ENCODE data around the gene PTPN21. TPM values are rescaled to one million over a fixed set of nuclear protein-coding genes. Genes with fewer than 3 reads are reported as not detected.

PTPN21 gene
- total and polyA plus RNA-seq, 2 donors (not counting 3 experiments of a cell fraction or from before 2014, with no cell fraction given), result 9.2 to 16.1 TPM

DNA sequence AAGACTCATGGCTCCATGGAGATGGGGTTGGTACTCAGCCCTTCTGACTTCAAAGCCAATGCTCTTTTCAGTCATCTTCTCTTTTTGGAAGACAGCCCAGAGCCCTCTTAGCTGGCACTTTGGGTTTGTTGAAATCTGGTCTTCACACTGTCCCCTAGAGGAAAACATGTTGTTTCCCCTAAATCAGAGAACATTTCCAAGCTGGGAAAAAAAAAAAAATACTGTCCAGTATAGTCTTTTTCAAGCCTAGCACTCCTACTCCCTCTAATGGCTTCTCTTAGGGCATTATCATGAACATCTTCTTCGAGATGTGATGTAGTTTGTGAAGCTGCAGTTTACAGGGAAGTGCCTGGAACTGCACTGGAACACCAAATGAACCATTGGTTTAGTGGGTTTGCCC, 5.0 kb upstream of the PTPN21 start:
- H3K9ac ChIP-seq (replicated peaks; ENCODE audit: extremely low read depth, insufficient read depth, low read length), result no peak overlapping the region
- no peak overlapping the region for H2AFZ ChIP-seq (ENCODE audit: low read depth, low read length)
- no TSS peak for BruUV-seq (replicated peaks)
- H3K79me2 ChIP-seq (ENCODE audit: control insufficient read depth, insufficient read depth, low read length), result peaks cover 15% of the 10 kb centered on the region
- intact Hi-C loops (cut with micrococcal nuclease), result loop anchor here (1.0 to 10.0 kb wide), 8 partner anchors 52 to 613 kb away; partner anchors contain the start of genes EML5 and GALC
- H3K4me1 ChIP-seq (ENCODE audit: control insufficient read depth, extremely low read depth, insufficient read depth, low read length), result peaks cover 25% of the 10 kb centered on the region
- ChIA-PET CTCF (interaction anchor here (0.7 to 2.0 kb wide), 8 partner anchors 28 to 614 kb away, joined by 3 to 30 read pairs (median 4); no protein-coding TSS in a partner anchor), POLR2A (no interaction called here)
- TF ChIP-seq POLR2AphosphoS5 (IDR thresholded peaks at IDR 0.05; ENCODE audit: insufficient read depth, low read depth, low read length), result no peak
- no peak for TF ChIP-seq MYC (IDR thresholded peaks at IDR 0.05; ENCODE audit: low read depth, low read length)
- no peak for TF ChIP-seq MAX (IDR thresholded peaks at IDR 0.05; ENCODE audit: insufficient read depth, insufficient read length)
- TF ChIP-seq, protein P1, sequence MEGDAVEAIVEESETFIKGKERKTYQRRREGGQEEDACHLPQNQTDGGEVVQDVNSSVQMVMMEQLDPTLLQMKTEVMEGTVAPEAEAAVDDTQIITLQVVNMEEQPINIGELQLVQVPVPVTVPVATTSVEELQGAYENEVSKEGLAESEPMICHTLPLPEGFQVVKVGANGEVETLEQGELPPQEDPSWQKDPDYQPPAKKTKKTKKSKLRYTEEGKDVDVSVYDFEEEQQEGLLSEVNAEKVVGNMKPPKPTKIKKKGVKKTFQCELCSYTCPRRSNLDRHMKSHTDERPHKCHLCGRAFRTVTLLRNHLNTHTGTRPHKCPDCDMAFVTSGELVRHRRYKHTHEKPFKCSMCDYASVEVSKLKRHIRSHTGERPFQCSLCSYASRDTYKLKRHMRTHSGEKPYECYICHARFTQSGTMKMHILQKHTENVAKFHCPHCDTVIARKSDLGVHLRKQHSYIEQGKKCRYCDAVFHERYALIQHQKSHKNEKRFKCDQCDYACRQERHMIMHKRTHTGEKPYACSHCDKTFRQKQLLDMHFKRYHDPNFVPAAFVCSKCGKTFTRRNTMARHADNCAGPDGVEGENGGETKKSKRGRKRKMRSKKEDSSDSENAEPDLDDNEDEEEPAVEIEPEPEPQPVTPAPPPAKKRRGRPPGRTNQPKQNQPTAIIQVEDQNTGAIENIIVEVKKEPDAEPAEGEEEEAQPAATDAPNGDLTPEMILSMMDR (IDR thresholded peaks at IDR 0.05; ENCODE audit: extremely low read depth in 1 of 2, insufficient read depth in 1 of 2, low read depth in 1 of 2, low read length in 2 of 2), result peak in 1 of 2 donors; percentile 12
- no peaks in the 10 kb centered on the region for H3K9me1 ChIP-seq (replicated peaks; ENCODE audit: control insufficient read depth, extremely low read depth, insufficient read depth, low read length)
- dilution Hi-C loops (cut with MboI; ENCODE audit: extremely low pct_ligation_motif_present, low sequenced_read_pairs), result no loop called here
- DNase-seq (ENCODE audit: low read depth, low spot score) (no peak), FAIRE-seq (no peak)
- H3K4me2 ChIP-seq (ENCODE audit: insufficient read depth, low read length), result no peak overlapping the region
- peaks cover 0 to 2% of the 10 kb centered on the region in 2 experiments for H3K36me3 ChIP-seq (ENCODE audit: control insufficient read depth in 2 of 2, extremely low read depth in 1 of 2, insufficient read depth in 2 of 2, low read length in 2 of 2)
- H4K20me1 ChIP-seq (replicated peaks; ENCODE audit: control insufficient read depth, extremely low read depth, insufficient read depth, low read length), result peaks cover 3% of the 10 kb centered on the region
- H3K4me3 ChIP-seq (replicated peaks in 1 of 3; ENCODE audit: insufficient read depth in 1 of 3, low read depth in 1 of 3, low read length in 3 of 3), result no peak overlapping the region
- H3K9me3 ChIP-seq (replicated peaks; ENCODE audit: control insufficient read depth, insufficient read depth, low read length), result no peaks in the 10 kb centered on the region
- no peak overlapping the region for H3K27ac ChIP-seq (ENCODE audit: insufficient read depth, low read depth, low read length)
- H3K27me3 ChIP-seq (ENCODE audit: control insufficient read depth in 2 of 2, insufficient read depth in 2 of 2, low read length in 2 of 2), result no peaks in the 10 kb centered on the region

GRCh38 chr14:88556581-88556980, 1.8 kb upstream of the PTPN21 start:
- peaks cover 30% of the 10 kb centered on the region for H3K4me1 ChIP-seq (ENCODE audit: control insufficient read depth, extremely low read depth, insufficient read depth, low read length)
- no peak overlapping the region for H3K9ac ChIP-seq (replicated peaks; ENCODE audit: extremely low read depth, insufficient read depth, low read length)
- intact Hi-C loops (cut with micrococcal nuclease), result loop anchor here (5.0 to 10.0 kb wide), 3 partner anchors 238 to 468 kb away; partner anchors contain the start of gene EML5
- BruUV-seq (replicated peaks), result no TSS peak
- FAIRE-seq, result no peak
- no peak overlapping the region for H3K4me2 ChIP-seq (ENCODE audit: insufficient read depth, low read length)
- POLR2A ChIA-PET, result no interaction called here
- TF ChIP-seq, protein P1 (IDR thresholded peaks at IDR 0.05; ENCODE audit: extremely low read depth in 1 of 2, insufficient read depth in 1 of 2, low read depth in 1 of 2, low read length in 2 of 2), result no peak
- no peak for TF ChIP-seq EZH2 (IDR thresholded peaks at IDR 0.05; ENCODE audit: borderline replicate concordance, low read depth, low read length, severe bottlenecking)
- no peak for TF ChIP-seq MAX (IDR thresholded peaks at IDR 0.05; ENCODE audit: insufficient read depth, insufficient read length)
- H4K20me1 ChIP-seq (replicated peaks; ENCODE audit: control insufficient read depth, extremely low read depth, insufficient read depth, low read length), result no peaks in the 10 kb centered on the region
- no peaks in the 10 kb centered on the region for H3K9me3 ChIP-seq (replicated peaks; ENCODE audit: control insufficient read depth, insufficient read depth, low read length)
- H3K27ac ChIP-seq (ENCODE audit: insufficient read depth, low read depth, low read length), result no peak overlapping the region
- no peak for DNase-seq (ENCODE audit: low read depth, low spot score)
- H2AFZ ChIP-seq (ENCODE audit: low read depth, low read length), result no peak overlapping the region
- H3K36me3 ChIP-seq (ENCODE audit: control insufficient read depth in 2 of 2, extremely low read depth in 1 of 2, insufficient read depth in 2 of 2, low read length in 2 of 2), result no peaks in the 10 kb centered on the region
- no peak overlapping the region for H3K4me3 ChIP-seq (replicated peaks in 1 of 3; ENCODE audit: insufficient read depth in 1 of 3, low read depth in 1 of 3, low read length in 3 of 3)
- H3K27me3 ChIP-seq (ENCODE audit: control insufficient read depth in 2 of 2, insufficient read depth in 2 of 2, low read length in 2 of 2), result no peaks in the 10 kb centered on the region
- H3K9me1 ChIP-seq (replicated peaks; ENCODE audit: control insufficient read depth, extremely low read depth, insufficient read depth, low read length), result no peaks in the 10 kb centered on the region
- CTCF ChIA-PET, result interaction anchor here (0.6 to 1.3 kb wide), 3 partner anchors 10 to 311 kb away, joined by 3 to 4 read pairs (median 3); no protein-coding TSS in a partner anchor
- peaks cover 25% of the 10 kb centered on the region for H3K79me2 ChIP-seq (ENCODE audit: control insufficient read depth, insufficient read depth, low read length)
- dilution Hi-C loops (cut with MboI; ENCODE audit: extremely low pct_ligation_motif_present, low sequenced_read_pairs), result no loop called here

Data from endothelial cell of umbilical vein (primary cell).